H9 (cell line): ENCODE measurements around the gene CHSY3. TPM values are rescaled to one million over a fixed set of nuclear protein-coding genes. Genes with fewer than 3 reads are reported as not detected.

Experiments used
- DNase-seq: peaks from one replicate; pipeline ENCODE4 v3.0.0-alpha.2; 2017
- H2AFZ ChIP-seq: one replicate; pipeline ENCODE4 v1.6.1; 2013; ENCODE audit warnings: mild to moderate bottlenecking, low read length, control low read depth, moderate library complexity
- H2AK5ac ChIP-seq: 2 replicates; pipeline ENCODE4 v1.6.1; 2013; ENCODE audit warnings: low read length, control low read depth, mixed read lengths; ENCODE audit not compliant: insufficient read length
- H2BK120ac ChIP-seq: one replicate; pipeline ENCODE4 v1.6.1; 2013; ENCODE audit warnings: low read depth, mild to moderate bottlenecking, low read length, control low read depth, inconsistent platforms; ENCODE audit not compliant: poor library complexity, severe bottlenecking
- H2BK12ac ChIP-seq: 2 replicates; pipeline ENCODE4 v1.6.1; 2013; ENCODE audit warnings: low read length, control low read depth, mixed read lengths, low read depth; ENCODE audit not compliant: insufficient read length
- H2BK15ac ChIP-seq: 2 replicates; pipeline ENCODE4 v1.6.1; 2013; ENCODE audit warnings: low read depth, low read length, control low read depth
- H2BK20ac ChIP-seq: one replicate; pipeline ENCODE4 v1.6.1; 2013; ENCODE audit warnings: low read depth, mild to moderate bottlenecking, low read length, control low read depth, inconsistent platforms; ENCODE audit not compliant: poor library complexity, severe bottlenecking
- H2BK5ac ChIP-seq: 2 replicates; pipeline ENCODE4 v1.6.1; 2013; ENCODE audit warnings: low read length, control low read depth, mixed read lengths; ENCODE audit not compliant: insufficient read length
- H3K14ac ChIP-seq: 2 replicates; pipeline ENCODE4 v1.6.1; 2013; ENCODE audit warnings: low read length, control low read depth; ENCODE audit not compliant: insufficient read depth
- H3K18ac ChIP-seq: 2 replicates; pipeline ENCODE4 v1.6.1; 2013; ENCODE audit warnings: low read depth, mild to moderate bottlenecking, mixed read lengths, low read length, control low read depth; ENCODE audit not compliant: insufficient read length
- H3K23ac ChIP-seq: 2 replicates; pipeline ENCODE4 v1.6.1; 2013; ENCODE audit warnings: low read length, control low read depth, mixed read lengths, low read depth; ENCODE audit not compliant: insufficient read length
- H3K23me2 ChIP-seq: 2 replicates; pipeline ENCODE4 v1.6.1; 2013; ENCODE audit warnings: low read depth, mild to moderate bottlenecking, mixed read lengths, low read length, control low read depth; ENCODE audit not compliant: insufficient read length, poor library complexity, severe bottlenecking
- H3K27ac ChIP-seq: 2 replicates; pipeline ENCODE4 v1.5.1; 2013; ENCODE audit warnings: low read length, control low read depth, mixed read lengths, low read depth; ENCODE audit not compliant: insufficient read length
- H3K27me3 ChIP-seq: 2 replicates; pipeline ENCODE4 v1.6.1; 2013; ENCODE audit warnings: low read length, control low read depth, inconsistent platforms; ENCODE audit not compliant: insufficient read depth
- H3K4ac ChIP-seq: 2 replicates; pipeline ENCODE4 v1.6.1; 2013; ENCODE audit warnings: low read depth, mild to moderate bottlenecking, control low read depth, inconsistent platforms, low read length, moderate library complexity
- H3K4me1 ChIP-seq: 2 replicates; pipeline ENCODE4 v1.6.1; 2013; ENCODE audit warnings: low read length, control low read depth, inconsistent platforms; ENCODE audit not compliant: insufficient read depth
- H3K4me2 ChIP-seq: 2 replicates; pipeline ENCODE4 v1.6.1; 2013; ENCODE audit warnings: low read length, control low read depth, mixed read lengths; ENCODE audit not compliant: insufficient read length, insufficient read depth
- H3K56ac ChIP-seq: 2 replicates; pipeline ENCODE4 v1.6.1; 2013; ENCODE audit warnings: low read depth, mild to moderate bottlenecking, mixed read lengths, low read length, control low read depth; ENCODE audit not compliant: insufficient read length
- H3K79me1 ChIP-seq: 2 replicates; pipeline ENCODE4 v1.6.1; 2013; ENCODE audit warnings: low read depth, mild to moderate bottlenecking, moderate library complexity, low read length, control low read depth, inconsistent platforms; ENCODE audit not compliant: insufficient read depth, poor library complexity, severe bottlenecking
- H3K79me2 ChIP-seq: 2 replicates; pipeline ENCODE4 v1.6.1; 2013; ENCODE audit warnings: low read length, control low read depth, inconsistent platforms; ENCODE audit not compliant: insufficient read depth
- H3K9ac ChIP-seq: 2 replicates; pipeline ENCODE4 v1.6.1; 2013; ENCODE audit warnings: low read length, control low read depth, mixed read lengths; ENCODE audit not compliant: insufficient read length; ENCODE audit errors: extremely low read depth
- H3K9me3 ChIP-seq: one replicate; pipeline ENCODE4 v1.6.1; 2013; ENCODE audit warnings: low read depth, low read length, inconsistent platforms; ENCODE audit not compliant: control insufficient read depth
- H3T11ph ChIP-seq: one replicate; pipeline ENCODE4 v1.6.1; 2013; ENCODE audit warnings: mild to moderate bottlenecking, low read length, control low read depth, inconsistent platforms
- H4K20me1 ChIP-seq: one replicate; pipeline ENCODE4 v1.6.1; 2013; ENCODE audit not compliant: control insufficient read depth, insufficient read length, insufficient read depth
- H4K5ac ChIP-seq: 2 replicates; pipeline ENCODE4 v1.6.1; 2013; ENCODE audit warnings: low read depth, mild to moderate bottlenecking, mixed read lengths, low read length, control low read depth; ENCODE audit not compliant: insufficient read length
- H4K8ac ChIP-seq: replicated peaks from 2 replicates; pipeline ENCODE4 v1.6.1; 2013; ENCODE audit warnings: low read length, control low read depth, mixed read lengths, low read depth; ENCODE audit not compliant: insufficient read length
- H4K91ac ChIP-seq: 2 replicates; pipeline ENCODE4 v1.6.1; 2013; ENCODE audit warnings: low read depth, mild to moderate bottlenecking, moderate library complexity, mixed read lengths, low read length, control low read depth; ENCODE audit not compliant: insufficient read length
- H3K27ac Mint-ChIP-seq, 3 experiments: 2 replicates in 2 of 3; 3 replicates in 1 of 3; pipeline ENCODE4 v1.8.0; 2020 to 2021; ENCODE audit warnings: mixed read lengths in 3 of 3, mild to moderate bottlenecking in 1 of 3, moderate library complexity in 1 of 3
- H3K27me3 Mint-ChIP-seq: 2 replicates; pipeline ENCODE4 v1.8.0; 2021; ENCODE audit warnings: low read depth, mild to moderate bottlenecking, moderate library complexity, mixed read lengths
- H3K36me3 Mint-ChIP-seq, 3 experiments: 2 replicates in 2 of 3; 3 replicates in 1 of 3; pipeline ENCODE4 v1.8.0; 2020 to 2021; ENCODE audit warnings: low read depth in 3 of 3, mixed read lengths in 3 of 3; ENCODE audit not compliant: insufficient read depth in 1 of 3
- H3K4me1 Mint-ChIP-seq, 2 experiments: 2 replicates each; pipeline ENCODE4 v1.8.0; 2020; ENCODE audit warnings: mixed read lengths in 2 of 2
- H3K4me3 Mint-ChIP-seq, 2 experiments: 2 replicates in 1 of 2; 3 replicates in 1 of 2; pipeline ENCODE4 v1.8.0; 2020 to 2021; ENCODE audit warnings: mild to moderate bottlenecking in 2 of 2, mixed read lengths in 2 of 2, moderate library complexity in 1 of 2
- H3K9me3 Mint-ChIP-seq, 2 experiments: 2 replicates in 1 of 2; 3 replicates in 1 of 2; pipeline ENCODE4 v1.8.0; 2020; ENCODE audit warnings: mild to moderate bottlenecking in 2 of 2, mixed read lengths in 2 of 2, moderate library complexity in 1 of 2
- WGBS: extraction: QIAGEN DNeasy Blood & Tissue Kit; methylation state at CpG from one replicate; pipeline ENCODE4 v1.1.7; 2013; ENCODE audit warnings: missing lambda C conversion rate, low lambda C conversion rate, mixed read lengths; ENCODE audit not compliant: insufficient read length; ENCODE audit errors: extremely low coverage; 5-methylcytosine and 5-hydroxymethylcytosine counted together
- total RNA-seq: library from RNA; stranded (reverse); gene quantifications from 2 replicates; pipeline ENCODE4 v1.2.1, GENCODE V29; 2021
- TF ChIP-seq, protein P1 (sequence below): fragments of 200-600 bp; sonication (generic); conservative IDR thresholded peaks from 3 replicates; pipeline ENCODE4 v1.8.0; 2021; ENCODE audit warnings: antibody characterized with exemption, mild to moderate bottlenecking

CHSY3 gene
- total RNA-seq, 1 experiment from 2014 or later = 0.37 TPM

DNA sequence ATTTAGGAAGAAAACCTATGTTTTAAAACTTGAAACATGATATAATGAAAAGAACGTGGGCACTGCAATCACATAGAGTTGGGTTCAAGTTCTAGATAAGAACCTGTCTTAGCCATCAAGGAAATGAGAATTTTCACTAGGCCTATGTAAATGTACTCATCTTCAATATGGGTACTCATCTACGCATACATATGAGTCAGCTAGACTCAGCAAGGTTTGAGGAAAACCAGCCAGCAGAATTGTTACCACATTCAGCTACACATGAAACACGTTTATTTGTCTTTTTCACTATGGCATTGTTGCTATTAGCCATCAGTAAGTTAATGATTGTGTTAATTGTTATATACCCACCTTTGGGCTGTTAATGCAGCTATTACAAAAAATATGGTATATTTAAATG is 146.3 kb downstream of the CHSY3 start:
- H3K27ac Mint-ChIP-seq = no peak overlapping the region
- Histone ChIP-seq H3K9me3 (no peaks in the 10 kb centered on the region), H2BK20ac (no peak overlapping the region), H3T11ph (no peak overlapping the region), H3K23ac (no peak overlapping the region), H3K18ac (no peak overlapping the region), H3K4me2 (no peak overlapping the region), H4K20me1 (no peaks in the 10 kb centered on the region), H2BK12ac (no peak overlapping the region), H2BK120ac (no peak overlapping the region), H3K9ac (no peak overlapping the region), H3K79me1 (no peaks in the 10 kb centered on the region), H2BK5ac (no peak overlapping the region), H3K4me1 (no peaks in the 10 kb centered on the region), H3K23me2 (no peaks in the 10 kb centered on the region), H4K5ac (no peak overlapping the region), H4K91ac (no peak overlapping the region), H2AFZ (no peak overlapping the region), H3K27ac (no peak overlapping the region), H4K8ac (no peak overlapping the region), H3K14ac (no peak overlapping the region), H3K56ac (no peak overlapping the region), H3K4ac (no peak overlapping the region), H2AK5ac (no peak overlapping the region), H3K79me2 (no peaks in the 10 kb centered on the region), H3K27me3 (no peaks in the 10 kb centered on the region), H2BK15ac (no peak overlapping the region)
- no CpG with 5 or more reads among the region's 3 CpGs for WGBS
- no peaks in the 10 kb centered on the region for H3K36me3 Mint-ChIP-seq
- H3K9me3 Mint-ChIP-seq = no peaks in the 10 kb centered on the region
- H3K4me1 Mint-ChIP-seq = no peaks in the 10 kb centered on the region
- H3K27me3 Mint-ChIP-seq = no peaks in the 10 kb centered on the region
- H3K4me3 Mint-ChIP-seq = no peak overlapping the region
- TF ChIP-seq, protein P1, sequence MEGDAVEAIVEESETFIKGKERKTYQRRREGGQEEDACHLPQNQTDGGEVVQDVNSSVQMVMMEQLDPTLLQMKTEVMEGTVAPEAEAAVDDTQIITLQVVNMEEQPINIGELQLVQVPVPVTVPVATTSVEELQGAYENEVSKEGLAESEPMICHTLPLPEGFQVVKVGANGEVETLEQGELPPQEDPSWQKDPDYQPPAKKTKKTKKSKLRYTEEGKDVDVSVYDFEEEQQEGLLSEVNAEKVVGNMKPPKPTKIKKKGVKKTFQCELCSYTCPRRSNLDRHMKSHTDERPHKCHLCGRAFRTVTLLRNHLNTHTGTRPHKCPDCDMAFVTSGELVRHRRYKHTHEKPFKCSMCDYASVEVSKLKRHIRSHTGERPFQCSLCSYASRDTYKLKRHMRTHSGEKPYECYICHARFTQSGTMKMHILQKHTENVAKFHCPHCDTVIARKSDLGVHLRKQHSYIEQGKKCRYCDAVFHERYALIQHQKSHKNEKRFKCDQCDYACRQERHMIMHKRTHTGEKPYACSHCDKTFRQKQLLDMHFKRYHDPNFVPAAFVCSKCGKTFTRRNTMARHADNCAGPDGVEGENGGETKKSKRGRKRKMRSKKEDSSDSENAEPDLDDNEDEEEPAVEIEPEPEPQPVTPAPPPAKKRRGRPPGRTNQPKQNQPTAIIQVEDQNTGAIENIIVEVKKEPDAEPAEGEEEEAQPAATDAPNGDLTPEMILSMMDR = no peak
- no peak for DNase-seq
